ENCODE measurements around the gene GGCX. TPM values are rescaled to one million over a fixed set of nuclear protein-coding genes. Genes with fewer than 3 reads are reported as not detected.
"Not testable (repeated sequence)": the region's sequence is repeated elsewhere in the genome, so short reads cannot be mapped to it uniquely, and the experiment has no call there.

The GGCX gene
- polyA plus RNA-seq, 10 donors, result 20.0 to 26.3 (median 23.5) TPM

GRCh38 chr2:85595301-85596025, 34.2 kb upstream of the GGCX start, which contains the start of gene RNF181:
TSS of gene RNF181 (plus strand) at chr2:85595745. CDS start at chr2:85595764, 19 bp downstream.
- peak; percentile 98 to 99 (median 99) for DNase-seq

- no peak for DNase-seq
These were observed 33.5 kb upstream of the GGCX start for GRCh38 chr2:85594715-85595300.

- no peak for DNase-seq
These were observed 31.7 kb upstream of the GGCX start for GRCh38 chr2:85593023-85593422.

GRCh38 chr2:85592299-85592698, 31.0 kb upstream of the GGCX start:
- DNase-seq, result not testable (repeated sequence)

- peak in 1 of 3 donors; percentile 2 for DNase-seq
These were observed 30.3 kb upstream of the GGCX start for GRCh38 chr2:85591563-85591962.

GRCh38 chr2:85590950-85591349, 29.7 kb upstream of the GGCX start:
- DNase-seq, result no peak

GRCh38 chr2:85589982-85590791, 28.9 kb upstream of the GGCX start:
- peak in 1 of 3 donors; percentile 20 for DNase-seq

GRCh38 chr2:85589181-85589580, 27.9 kb upstream of the GGCX start:
- DNase-seq, result peak in 1 of 3 donors; percentile 44

GRCh38 chr2:85588645-85589044, 27.4 kb upstream of the GGCX start:
- peak in 1 of 3 donors; percentile 2 for DNase-seq

GRCh38 chr2:85588236-85588635, 26.9 kb upstream of the GGCX start:
- no peak for DNase-seq

- peak in 2 of 3 donors; percentile 5 to 67 for DNase-seq
These were observed 24.4 kb upstream of the GGCX start for GRCh38 chr2:85585781-85586105.

GRCh38 chr2:85584857-85585780, 23.8 kb upstream of the GGCX start:
- peak in 1 of 3 donors; percentile 53 for DNase-seq

- peak in 1 of 3 donors; percentile 72 for DNase-seq
These were observed 23.1 kb upstream of the GGCX start, which contains the start of gene VAMP5 for GRCh38 chr2:85584354-85584856. TSS of gene VAMP5 (plus strand) at chr2:85584431. CDS start at chr2:85584491, 60 bp downstream.

GRCh38 chr2:85583667-85584353, 22.5 kb upstream of the GGCX start:
- DNase-seq, result no peak

GRCh38 chr2:85582492-85582891, 21.2 kb upstream of the GGCX start:
- no peak for DNase-seq

- no peak for DNase-seq
These were observed 18.9 kb upstream of the GGCX start for GRCh38 chr2:85580206-85580605.

GRCh38 chr2:85579266-85579935, 18.1 kb upstream of the GGCX start:
- DNase-seq, result no peak

GRCh38 chr2:85578243-85579180, 17.2 kb upstream of the GGCX start:
- DNase-seq, result peak in 1 of 3 donors; percentile 48

All from muscle of back (tissue), 11 donors.